Endothelial cell of umbilical vein (primary cell): Measurements from ENCODE around the gene CELF5. TPM values are rescaled to one million over a fixed set of nuclear protein-coding genes. Genes with fewer than 3 reads are reported as not detected.

Source experiments
- BruUV-seq: library from RNA; stranded (reverse); fragments of 400-500 nt; replicated peaks from 2 replicates; lab custom pipeline; 2021; lab: Mats Ljungman, UMichigan
- CTCF ChIA-PET: fragments of 300-600, 350-600 bp; sonication (Branson Sonifier 250); formaldehyde crosslinking; loops from one replicate; lab custom pipeline; 2021; ENCODE audit warnings: antibody characterized with exemption, inconsistent platforms; lab: Charles Lee
- POLR2A ChIA-PET: fragments of 300-600, 350-600 bp; sonication (Branson Sonifier 250); formaldehyde crosslinking; loops from one replicate; lab custom pipeline; 2021; ENCODE audit warnings: antibody characterized with exemption, inconsistent platforms; lab: Charles Lee
- DNase-seq: peaks from one replicate; pipeline ENCODE4 v3.0.0-alpha.2; 2011; ENCODE audit warnings: low read depth, low spot score
- FAIRE-seq: peaks from 2 replicates; lab custom pipeline; 2011; peaks lifted over from hg19 to GRCh38; lab: Jason Lieb, UNC
- H2AFZ ChIP-seq: 2 replicates; pipeline ENCODE4 v1.6.0; 2012; ENCODE audit warnings: low read depth, low read length, control low read depth, inconsistent platforms
- H3K27ac ChIP-seq: 2 replicates; pipeline ENCODE4 v1.5.1; 2011; ENCODE audit warnings: low read depth, mild to moderate bottlenecking, control low read depth, low read length, moderate library complexity; ENCODE audit not compliant: insufficient read depth
- H3K27me3 ChIP-seq, 2 experiments: 2 replicates each; pipeline versions ENCODE4 v1.6.0 to v1.6.1; 2011; ENCODE audit warnings: low read length in 2 of 2, mixed read lengths in 1 of 2; ENCODE audit not compliant: control insufficient read depth in 2 of 2, insufficient read depth in 2 of 2
- H3K36me3 ChIP-seq, 2 experiments: 2 replicates in 1 of 2; 3 replicates in 1 of 2; pipeline ENCODE4 v1.5.1; 2011; ENCODE audit warnings: low read length in 2 of 2, mild to moderate bottlenecking in 1 of 2, moderate library complexity in 1 of 2; ENCODE audit not compliant: control insufficient read depth in 2 of 2, insufficient read depth in 2 of 2; ENCODE audit errors: extremely low read depth in 1 of 2
- H3K4me1 ChIP-seq: 3 replicates; pipeline ENCODE4 v1.5.1; 2011; ENCODE audit warnings: mild to moderate bottlenecking, low read length; ENCODE audit not compliant: control insufficient read depth, insufficient read depth; ENCODE audit errors: extremely low read depth
- H3K4me2 ChIP-seq: 2 replicates; pipeline ENCODE4 v1.6.1; 2011; ENCODE audit warnings: low read length, control low read depth, mixed read lengths; ENCODE audit not compliant: insufficient read depth
- H3K4me3 ChIP-seq, 3 experiments: fragments of 200-600 bp in 1 of 3; sonication (generic), shearing (Covaris generic) in 1 of 3; replicated peaks in 1 of 3; 2 replicates each; pipeline ENCODE4 v1.5.1; 2011 to 2016; ENCODE audit warnings: control low read depth in 3 of 3, low read length in 3 of 3, mild to moderate bottlenecking in 2 of 3, inconsistent platforms in 1 of 3, low read depth in 1 of 3, moderate library complexity in 1 of 3; ENCODE audit not compliant: insufficient read depth in 1 of 3
- H3K79me2 ChIP-seq: 2 replicates; pipeline ENCODE4 v1.6.0; 2012; ENCODE audit warnings: low read length, inconsistent platforms; ENCODE audit not compliant: control insufficient read depth, insufficient read depth
- H3K9ac ChIP-seq: replicated peaks from 2 replicates; pipeline ENCODE3; 2011; ENCODE audit warnings: low read length, control low read depth; ENCODE audit not compliant: insufficient read depth; ENCODE audit errors: extremely low read depth
- H3K9me1 ChIP-seq: replicated peaks from 3 replicates; pipeline ENCODE4 v1.6.0; 2011; ENCODE audit warnings: mild to moderate bottlenecking, low read length; ENCODE audit not compliant: control insufficient read depth, insufficient read depth; ENCODE audit errors: extremely low read depth
- H3K9me3 ChIP-seq: replicated peaks from 2 replicates; pipeline ENCODE4 v1.5.1; 2012; ENCODE audit warnings: low read length, inconsistent platforms; ENCODE audit not compliant: control insufficient read depth, insufficient read depth
- H4K20me1 ChIP-seq: replicated peaks from 2 replicates; pipeline ENCODE3; 2011; ENCODE audit warnings: mild to moderate bottlenecking, low read length; ENCODE audit not compliant: control insufficient read depth, insufficient read depth; ENCODE audit errors: extremely low read depth
- CTCF ChIP-seq, 2 donors: IDR thresholded peaks; 1 replicate in 1 of 2; 2 replicates in 1 of 2; pipeline ENCODE4 v1.5.1; 2011; ENCODE audit warnings: low read length in 2 of 2, mild to moderate bottlenecking in 2 of 2, moderate library complexity in 2 of 2, control low read depth in 1 of 2, inconsistent platforms in 1 of 2, low read depth in 1 of 2; ENCODE audit not compliant: insufficient read depth in 1 of 2; ENCODE audit errors: extremely low read depth in 1 of 2
- EZH2 ChIP-seq: IDR thresholded peaks from 2 replicates; pipeline ENCODE4 v1.6.1; 2012; ENCODE audit warnings: borderline replicate concordance, low read depth, mild to moderate bottlenecking, moderate library complexity, low read length, inconsistent platforms; ENCODE audit not compliant: severe bottlenecking
- FOS ChIP-seq: IDR thresholded peaks from 2 replicates; pipeline ENCODE4 v1.6.1; 2011; ENCODE audit warnings: mild to moderate bottlenecking, low read length, moderate library complexity, borderline replicate concordance; ENCODE audit not compliant: insufficient read depth
- GATA2 ChIP-seq: IDR thresholded peaks from 2 replicates; pipeline ENCODE4 v1.7.0; 2011; ENCODE audit warnings: low read depth, mild to moderate bottlenecking, moderate library complexity, mixed read lengths, low read length; ENCODE audit not compliant: insufficient read length, insufficient read depth
- JUN ChIP-seq: IDR thresholded peaks from 2 replicates; pipeline ENCODE4 v1.6.1; 2011; ENCODE audit warnings: borderline replicate concordance, low read depth; ENCODE audit not compliant: insufficient read length, insufficient read depth
- MAX ChIP-seq: IDR thresholded peaks from 2 replicates; pipeline ENCODE4 v1.6.1; 2011; ENCODE audit not compliant: insufficient read depth, insufficient read length
- MYC ChIP-seq: IDR thresholded peaks from one replicate; pipeline ENCODE4 v1.6.1; 2011; ENCODE audit warnings: mild to moderate bottlenecking, low read depth, low read length
- POLR2A ChIP-seq: IDR thresholded peaks from 2 replicates; pipeline ENCODE4 v1.6.1; 2012; ENCODE audit warnings: low read depth, mild to moderate bottlenecking, control low read depth, low read length
- POLR2AphosphoS5 ChIP-seq: IDR thresholded peaks from 2 replicates; pipeline ENCODE4 v1.6.1; 2012; ENCODE audit warnings: low read depth, mild to moderate bottlenecking, control low read depth, low read length, moderate library complexity; ENCODE audit not compliant: insufficient read depth
- dilution Hi-C: fragments of 300-500 bp; cut with MboI; formaldehyde crosslinking; loops from one replicate; pipeline ENCODE4 v1.15.0; 2019; ENCODE audit warnings: low sequenced_read_pairs; ENCODE audit not compliant: extremely low pct_ligation_motif_present
- intact Hi-C: fragments of 100-400 bp; cut with micrococcal nuclease; formaldehyde crosslinking; loops from one replicate; pipeline ENCODE4 v1.10.0; 2022
- polyA plus RNA-seq, 4 experiments: library from polyadenylated mRNA; depleted of rRNA in 3 of 4; stranded (reverse) in 3 of 4; unstranded in 1 of 4; fragments of >200 nt; gene quantifications; 2 replicates each; pipeline versions ENCODE4 v1.2.1 to v1.2.3, GENCODE V29; 2011 to 2012; ENCODE audit warnings: missing spikeins in 1 of 4
- total RNA-seq: library from RNA; stranded (reverse); gene quantifications from 2 replicates; pipeline ENCODE4 v1.2.3, GENCODE V29; 2021

Gene CELF5
- total and polyA plus RNA-seq, 2 donors (not counting 3 experiments of a cell fraction or from before 2014, with no cell fraction given): not detected

- FAIRE-seq (no peak), DNase-seq (no peak)
- no peak overlapping the region for H3K9ac ChIP-seq
- H3K27ac ChIP-seq: no peak overlapping the region
- H3K9me3 ChIP-seq: no peaks in the 10 kb centered on the region
- intact Hi-C loops: no loop called here
- H3K9me1 ChIP-seq: no peaks in the 10 kb centered on the region
- ChIA-PET CTCF (interaction anchor here (1.1 kb wide), 1 partner anchor 9 kb away, joined by 3 read pairs; no protein-coding TSS in a partner anchor), POLR2A (no interaction called here)
- peaks cover 16 to 24% of the 10 kb centered on the region in 2 experiments for H3K27me3 ChIP-seq
- no peaks in the 10 kb centered on the region for H3K4me1 ChIP-seq
- no peak overlapping the region for H3K4me2 ChIP-seq
- dilution Hi-C loops: no loop called here
- no TSS peak for BruUV-seq
- no peaks in the 10 kb centered on the region for H4K20me1 ChIP-seq
- no peak overlapping the region for H2AFZ ChIP-seq
- H3K4me3 ChIP-seq: no peak overlapping the region
- no peaks in the 10 kb centered on the region for H3K36me3 ChIP-seq
- H3K79me2 ChIP-seq: no peaks in the 10 kb centered on the region
- no peak for TF ChIP-seq JUN
- TF ChIP-seq MYC: no peak
- no peak for TF ChIP-seq POLR2A
- TF ChIP-seq CTCF (IDR thresholded peaks at IDR 0.05; ENCODE audit: extremely low read depth in 1 of 2, insufficient read depth in 1 of 2, low read depth in 1 of 2, low read length in 2 of 2): no peak
- TF ChIP-seq FOS: no peak
- no peak for TF ChIP-seq EZH2
- TF ChIP-seq MAX: no peak
- TF ChIP-seq GATA2: no peak
- no peak for TF ChIP-seq POLR2AphosphoS5
These were observed 46.4 kb downstream of the CELF5 start for GRCh38 chr19:3270902-3271301.
